Stimulated activated naive CD4-positive, alpha-beta T cell treated with Interleukin-2 at 50 U/mL for 16 hours (primary cell): ENCODE results near the gene HIC1.

Source experiments
- DNase-seq: peaks from one replicate; lab custom pipeline; 2025; lab: John Stamatoyannopoulos, UW

Gene HIC1

DNA sequence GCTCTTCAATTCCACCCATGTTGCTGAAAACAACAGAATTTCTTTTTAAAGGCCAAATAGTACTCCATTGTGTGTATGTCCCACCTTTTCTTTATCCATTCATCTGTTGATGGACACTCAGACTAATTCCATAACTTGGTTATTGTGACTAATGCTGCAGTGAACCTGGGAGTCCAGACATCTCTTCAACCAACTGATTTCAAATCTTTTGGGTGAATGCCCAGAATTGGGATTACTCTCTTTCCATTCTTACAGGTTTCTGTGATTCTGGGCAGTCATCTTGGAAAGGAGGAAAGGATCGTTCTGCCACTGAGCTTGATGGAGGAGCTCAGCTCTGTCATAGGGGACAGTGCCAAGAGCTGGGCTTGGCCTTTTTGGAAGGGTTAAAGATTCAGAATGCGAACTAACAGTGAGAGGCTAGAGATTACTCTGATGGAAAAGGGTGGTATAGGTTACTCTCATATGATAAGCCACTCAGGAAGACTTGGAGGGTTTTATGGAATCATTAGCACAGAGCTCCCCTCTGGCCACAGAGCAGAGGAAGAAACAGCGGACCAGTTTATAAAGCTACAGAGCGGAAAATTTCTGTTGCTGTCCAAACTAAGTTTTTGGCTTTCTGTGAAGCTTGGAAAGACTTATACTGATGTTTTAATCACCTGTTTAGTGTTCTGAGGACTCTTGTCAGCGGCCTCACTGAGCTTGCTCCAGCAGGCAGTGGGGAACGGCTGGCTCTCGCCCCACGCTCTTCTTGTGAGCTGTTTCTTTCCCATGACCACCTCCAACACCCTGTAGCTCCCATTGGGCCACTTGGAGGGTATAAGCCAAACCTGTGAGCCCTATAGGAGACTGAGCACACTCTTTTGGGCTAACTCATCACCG lies 48.3 kb downstream of the HIC1 start:
- no peak for DNase-seq

DNA sequence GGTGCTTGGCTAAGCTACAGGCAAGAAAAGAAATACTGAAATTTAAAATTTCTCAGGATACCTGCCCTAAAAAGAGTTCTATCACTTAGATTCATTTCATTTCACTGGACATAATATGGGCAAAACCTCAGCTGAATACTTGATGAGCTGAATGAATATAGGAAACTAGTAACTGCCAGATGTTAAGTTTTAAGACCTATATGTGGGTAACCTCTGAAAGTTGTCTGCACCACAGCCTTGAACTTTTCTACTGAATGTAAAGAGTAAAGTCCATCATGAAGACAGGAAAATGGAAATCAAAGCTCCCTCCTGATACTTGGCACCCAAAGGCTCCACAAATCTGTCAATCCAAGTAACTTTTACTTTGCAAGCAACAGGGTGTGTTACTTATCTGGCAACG lies 50.8 kb downstream of the HIC1 start:
- no peak for DNase-seq

DNA sequence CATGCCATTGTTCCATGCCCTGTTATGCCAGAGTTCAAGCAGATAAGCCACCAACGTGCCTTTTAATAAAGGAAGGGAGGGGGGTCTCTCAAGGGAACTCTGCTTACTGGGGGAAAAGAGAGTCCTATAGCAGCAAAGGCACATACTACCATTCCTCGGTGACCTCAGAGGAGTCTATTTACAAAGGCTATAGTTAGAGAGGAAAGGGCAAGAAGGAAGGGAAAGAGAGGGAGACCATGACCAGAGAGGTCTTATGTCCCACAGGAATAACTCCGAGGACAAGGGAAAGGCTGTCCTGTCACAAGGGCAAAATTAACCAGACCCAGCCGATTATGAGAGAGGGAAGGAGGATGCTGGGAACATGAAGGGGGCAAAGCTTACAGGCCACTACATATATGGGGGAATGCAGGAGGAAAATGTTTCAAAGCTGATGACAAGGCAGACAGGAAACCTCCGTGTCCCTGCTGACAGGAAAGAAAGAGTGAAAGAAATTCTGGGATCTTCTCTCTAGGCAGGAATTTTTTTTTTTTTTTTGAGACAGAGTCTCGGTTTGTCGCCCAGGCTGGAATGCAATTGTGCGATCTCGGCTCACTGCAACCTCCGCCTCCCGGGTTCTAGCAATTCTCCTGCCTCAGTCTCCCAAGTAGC lies 51.5 kb downstream of the HIC1 start:
- no peak for DNase-seq

DNA sequence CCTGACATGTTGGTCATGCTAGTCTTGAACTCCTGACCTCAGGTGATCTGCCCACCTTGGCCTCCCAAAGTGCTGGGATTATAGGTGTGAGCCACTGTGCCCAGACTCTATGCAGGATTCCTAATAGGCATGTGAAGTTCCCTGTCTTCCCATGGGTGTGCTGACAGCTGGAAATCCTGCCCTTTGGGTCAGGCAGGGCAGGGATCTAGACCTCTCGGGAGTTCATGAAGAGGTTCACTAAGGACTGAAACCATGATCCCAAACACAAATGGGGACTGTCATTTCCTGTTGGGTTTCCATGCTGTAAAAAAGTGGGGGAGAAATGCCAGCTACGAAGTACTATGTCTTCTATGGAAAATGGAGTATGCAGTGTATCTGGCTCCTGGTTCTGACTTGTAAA lies 52.1 kb downstream of the HIC1 start:
- no peak for DNase-seq

DNA sequence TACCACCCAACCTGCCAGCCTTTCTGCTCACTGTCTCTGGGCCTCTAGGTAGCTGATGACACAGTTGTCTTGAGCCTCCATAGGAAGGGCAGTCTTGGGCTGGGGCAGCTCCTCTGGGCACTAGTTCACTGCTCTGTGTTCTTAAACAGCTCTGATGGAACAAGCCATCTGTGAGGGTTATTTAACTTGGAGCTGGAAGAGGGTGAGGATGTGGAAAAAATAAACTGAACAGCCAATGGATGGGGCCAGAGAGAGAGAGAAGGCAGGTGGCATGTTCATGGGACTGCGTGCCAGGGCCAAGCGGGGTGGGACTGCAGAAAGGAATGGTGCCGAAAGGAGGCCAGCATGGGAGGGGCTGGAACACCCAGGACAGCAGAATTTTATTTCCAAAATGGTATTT lies 52.6 kb downstream of the HIC1 start:
- DNase-seq, result no peak

DNA sequence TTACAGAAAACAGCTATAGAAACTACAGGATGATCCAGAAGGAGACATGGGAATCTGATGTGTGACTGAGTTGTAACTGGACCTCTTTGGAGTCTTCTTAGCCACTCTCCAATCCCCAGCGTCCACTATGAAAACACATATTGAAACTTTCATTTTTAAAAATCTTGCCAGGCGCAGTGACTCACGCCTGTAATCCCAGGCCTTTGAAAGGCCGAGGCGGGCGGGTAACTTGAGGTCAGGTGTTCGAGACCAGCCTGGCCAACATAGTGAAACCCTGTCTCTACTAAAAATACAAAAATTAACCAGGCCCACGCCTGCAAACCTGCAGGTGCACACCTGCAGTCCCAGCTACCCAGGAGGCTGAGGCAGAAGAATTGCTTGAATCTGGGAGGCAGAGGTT lies 53.3 kb downstream of the HIC1 start:
- no peak for DNase-seq

DNA sequence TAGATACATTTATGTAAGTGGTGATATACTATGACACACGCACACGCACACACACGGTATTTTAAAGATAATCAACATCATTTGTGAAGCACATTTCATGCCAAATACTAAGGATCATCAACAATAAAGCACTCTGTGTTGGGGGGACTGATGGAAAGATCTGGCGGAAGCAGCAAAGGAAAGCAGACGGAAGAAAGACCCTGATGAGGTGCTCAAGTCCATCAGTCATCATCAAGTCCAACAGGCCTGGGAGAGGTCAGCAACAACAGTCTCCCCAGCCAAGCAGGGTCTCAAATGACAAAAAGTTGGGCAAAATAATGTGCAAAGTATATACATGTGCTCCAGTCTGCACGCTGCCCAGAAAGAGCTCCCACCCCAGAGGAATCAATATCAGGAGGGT lies 55.5 kb downstream of the HIC1 start:
- no peak for DNase-seq

DNA sequence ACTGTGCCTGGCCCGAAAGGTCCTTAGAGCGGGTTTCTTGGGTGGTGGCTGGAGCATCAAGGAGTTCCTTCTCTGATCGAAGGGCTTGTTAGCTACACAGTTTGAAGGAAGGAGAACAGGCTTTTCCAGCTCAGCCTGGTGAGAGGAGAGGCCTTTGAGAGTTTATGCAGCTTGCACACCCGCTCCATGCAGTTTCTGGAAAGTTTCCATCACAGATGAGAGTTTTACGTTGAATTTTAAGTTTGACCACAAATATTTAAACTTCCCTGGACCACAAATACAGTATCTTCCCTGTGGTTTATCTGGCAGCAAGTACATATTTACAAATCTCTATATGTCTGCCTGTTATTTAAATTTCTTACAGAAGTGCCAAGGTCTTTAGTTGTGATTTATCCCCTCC lies 56.8 kb downstream of the HIC1 start:
- no peak for DNase-seq
